Fibroblast of the aortic adventitia (primary cell): ENCODE results near the gene ADIPOR2. TPM values are rescaled to one million over a fixed set of nuclear protein-coding genes. Genes with fewer than 3 reads are reported as not detected.

Experiments used
- DNase-seq: peaks from one replicate; pipeline ENCODE4 v3.0.0-alpha.2; 2010; ENCODE audit warnings: low read depth
- H3K4me3 ChIP-seq: 2 replicates; pipeline ENCODE4 v1.5.1; 2011; ENCODE audit warnings: low read depth, mild to moderate bottlenecking, control low read depth, low read length, moderate library complexity
- total RNA-seq: library from RNA; depleted of rRNA; stranded (reverse); fragments of >200 nt; gene quantifications from 2 replicates; pipeline ENCODE4 v1.2.3, GENCODE V29; 2012; ENCODE audit warnings: low replicate concordance
- TF ChIP-seq, protein P1 (sequence below): IDR thresholded peaks from 2 replicates; pipeline ENCODE4 v1.5.1; 2011; ENCODE audit warnings: mild to moderate bottlenecking, low read length, control low read depth, inconsistent platforms; ENCODE audit not compliant: insufficient read depth

The ADIPOR2 gene
- total RNA-seq, 1 donor = 26.0 TPM

DNA sequence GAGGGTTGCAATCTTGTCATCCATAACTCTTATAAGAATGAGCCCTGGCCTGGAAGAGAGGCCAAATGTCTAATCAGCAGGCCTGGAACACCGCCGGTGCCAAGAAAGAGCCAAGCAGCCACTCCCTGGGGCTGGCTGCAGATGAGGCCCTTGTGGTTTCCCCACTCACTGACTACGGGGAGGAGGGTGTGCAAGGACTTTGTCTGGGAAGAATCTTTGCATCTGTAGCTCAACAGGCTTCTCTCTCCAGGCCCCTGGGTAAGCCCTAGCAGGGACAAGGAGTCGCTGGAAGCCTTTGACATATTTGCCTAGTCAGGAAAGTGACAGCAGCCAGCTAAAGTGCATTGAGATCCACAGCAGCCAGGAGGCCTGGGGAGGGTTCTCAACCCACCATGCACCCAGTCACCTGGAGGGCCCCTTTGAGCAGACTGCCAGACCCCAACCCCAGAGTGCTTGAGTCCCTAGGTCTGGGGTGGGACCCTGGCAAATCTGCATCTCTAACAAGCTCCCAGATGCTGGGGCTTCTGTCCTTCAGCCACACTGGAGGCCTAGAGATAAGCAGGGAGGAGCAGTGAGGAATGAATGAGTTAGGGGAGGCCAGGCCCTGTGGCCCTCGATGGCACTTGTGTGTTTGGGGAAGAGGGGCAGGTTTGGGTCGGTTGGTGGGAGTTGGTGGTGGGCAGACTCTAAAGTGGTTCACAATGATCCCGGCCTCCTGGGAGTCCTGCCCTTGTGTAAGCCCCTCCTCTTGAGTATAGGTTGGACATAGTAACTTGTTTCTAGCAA lies 115.6 kb downstream of the ADIPOR2 start:
- TF ChIP-seq, protein P1, sequence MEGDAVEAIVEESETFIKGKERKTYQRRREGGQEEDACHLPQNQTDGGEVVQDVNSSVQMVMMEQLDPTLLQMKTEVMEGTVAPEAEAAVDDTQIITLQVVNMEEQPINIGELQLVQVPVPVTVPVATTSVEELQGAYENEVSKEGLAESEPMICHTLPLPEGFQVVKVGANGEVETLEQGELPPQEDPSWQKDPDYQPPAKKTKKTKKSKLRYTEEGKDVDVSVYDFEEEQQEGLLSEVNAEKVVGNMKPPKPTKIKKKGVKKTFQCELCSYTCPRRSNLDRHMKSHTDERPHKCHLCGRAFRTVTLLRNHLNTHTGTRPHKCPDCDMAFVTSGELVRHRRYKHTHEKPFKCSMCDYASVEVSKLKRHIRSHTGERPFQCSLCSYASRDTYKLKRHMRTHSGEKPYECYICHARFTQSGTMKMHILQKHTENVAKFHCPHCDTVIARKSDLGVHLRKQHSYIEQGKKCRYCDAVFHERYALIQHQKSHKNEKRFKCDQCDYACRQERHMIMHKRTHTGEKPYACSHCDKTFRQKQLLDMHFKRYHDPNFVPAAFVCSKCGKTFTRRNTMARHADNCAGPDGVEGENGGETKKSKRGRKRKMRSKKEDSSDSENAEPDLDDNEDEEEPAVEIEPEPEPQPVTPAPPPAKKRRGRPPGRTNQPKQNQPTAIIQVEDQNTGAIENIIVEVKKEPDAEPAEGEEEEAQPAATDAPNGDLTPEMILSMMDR = no peak
- DNase-seq = peak; percentile 67
- H3K4me3 ChIP-seq = no peak overlapping the region

DNA sequence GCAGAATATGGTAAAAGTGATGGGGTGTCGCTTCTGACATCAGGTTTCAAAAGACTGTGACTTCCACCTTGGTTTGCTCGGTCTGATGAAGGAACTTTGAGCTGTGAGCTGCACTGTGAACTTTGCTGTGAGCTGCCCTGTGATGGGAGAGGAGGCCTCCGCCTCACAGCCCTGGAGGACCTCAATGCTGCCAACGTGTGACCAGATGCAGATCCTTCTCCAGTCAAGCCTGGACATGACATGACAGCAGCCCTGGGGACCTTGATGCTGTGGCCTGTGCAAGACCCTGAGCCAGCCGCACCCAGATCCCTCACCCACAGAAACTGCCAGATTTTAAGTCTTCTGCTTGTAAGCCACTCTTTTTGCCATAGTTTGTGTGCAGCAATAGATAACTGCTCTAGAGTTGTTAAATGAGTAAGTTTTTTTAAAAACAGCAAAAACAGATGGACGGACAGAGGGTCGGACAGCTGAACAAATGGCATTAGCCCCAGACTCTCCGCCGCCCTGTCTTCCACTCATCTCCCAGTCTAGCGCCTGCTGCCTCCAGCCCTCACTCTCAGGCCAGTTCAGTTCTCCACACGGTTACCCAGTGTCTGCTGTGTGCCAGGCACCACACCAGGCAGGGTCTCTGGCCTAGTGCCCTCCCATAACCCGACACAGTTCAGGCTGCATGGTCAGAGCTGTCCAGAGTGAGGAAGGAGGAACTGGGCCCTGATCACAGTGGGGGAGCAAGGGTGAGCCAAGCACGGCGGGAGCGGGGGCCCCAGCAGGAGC lies 116.4 kb downstream of the ADIPOR2 start:
- no peak overlapping the region for H3K4me3 ChIP-seq
- TF ChIP-seq, protein P1 = no peak
- DNase-seq = no peak

DNA sequence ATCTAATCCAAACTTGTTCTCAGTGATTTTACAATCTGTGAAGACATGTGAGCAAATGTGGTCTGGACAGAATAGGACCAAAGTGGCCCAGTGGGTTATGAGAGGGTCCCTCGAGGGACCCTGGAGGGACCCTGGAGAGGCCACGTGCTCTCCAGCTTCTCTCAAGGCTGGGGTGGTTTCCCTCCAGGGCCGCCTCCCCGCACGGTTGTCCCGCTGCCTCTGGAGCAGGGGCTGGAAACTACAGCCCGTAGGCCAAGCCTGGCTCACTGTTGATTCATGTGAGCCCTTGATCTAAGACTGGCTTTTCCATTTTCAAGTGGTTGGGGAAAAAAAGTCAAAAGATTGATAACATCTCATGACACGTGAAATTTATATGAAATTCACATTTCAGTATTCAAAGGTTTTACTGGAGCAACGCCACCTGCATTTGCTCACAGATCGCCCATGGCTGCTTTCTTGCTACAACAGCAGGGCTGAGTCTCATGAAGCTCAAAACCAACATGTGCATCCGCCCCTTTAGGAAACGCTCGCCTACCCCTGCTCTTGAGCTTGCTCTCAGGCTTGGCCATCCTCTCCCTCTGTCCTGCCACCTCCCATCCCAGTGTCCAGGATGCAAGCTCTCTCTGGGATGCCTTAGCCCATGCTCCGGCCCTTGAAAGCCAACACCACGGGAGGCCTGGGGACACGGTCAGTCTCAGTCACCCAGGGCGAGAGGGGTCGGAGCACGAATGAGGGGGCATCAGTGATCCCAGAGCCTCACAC lies 117.3 kb downstream of the ADIPOR2 start:
- TF ChIP-seq, protein P1 = no peak
- DNase-seq = no peak
- no peak overlapping the region for H3K4me3 ChIP-seq

DNA sequence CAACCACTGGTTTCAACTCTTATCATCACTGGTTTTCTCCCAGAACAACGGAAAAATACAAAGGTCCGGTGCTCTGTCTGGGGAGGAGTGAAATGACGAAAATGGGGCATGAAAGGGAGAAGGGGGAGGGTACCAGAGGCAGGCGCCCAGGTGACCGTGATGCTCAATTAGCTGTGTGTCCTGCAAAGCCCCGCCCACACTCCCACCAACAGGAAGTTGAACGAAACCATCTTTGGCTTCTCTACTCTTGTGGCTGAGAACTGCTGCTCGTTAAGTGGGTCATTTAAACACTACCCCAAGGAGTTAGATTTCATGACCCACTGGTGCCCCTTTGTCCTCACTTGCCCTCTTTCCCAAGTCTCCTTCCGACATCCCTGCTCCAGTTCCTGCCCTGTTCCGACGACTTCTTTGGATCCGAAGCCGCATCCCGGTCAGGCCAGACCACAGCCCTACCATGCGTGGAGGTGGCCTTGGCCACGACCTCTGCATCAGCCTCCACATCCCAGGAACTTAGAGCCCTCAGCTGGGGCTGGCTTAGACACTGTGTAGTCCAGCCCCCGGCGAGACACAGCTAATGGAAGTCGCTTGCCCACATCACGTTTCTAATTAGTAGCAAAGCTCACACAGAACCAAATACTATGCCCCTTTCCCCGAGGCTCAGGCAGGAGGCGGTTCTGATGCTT lies 118.1 kb downstream of the ADIPOR2 start:
- no peak for DNase-seq
- TF ChIP-seq, protein P1 = no peak
- no peak overlapping the region for H3K4me3 ChIP-seq

DNA sequence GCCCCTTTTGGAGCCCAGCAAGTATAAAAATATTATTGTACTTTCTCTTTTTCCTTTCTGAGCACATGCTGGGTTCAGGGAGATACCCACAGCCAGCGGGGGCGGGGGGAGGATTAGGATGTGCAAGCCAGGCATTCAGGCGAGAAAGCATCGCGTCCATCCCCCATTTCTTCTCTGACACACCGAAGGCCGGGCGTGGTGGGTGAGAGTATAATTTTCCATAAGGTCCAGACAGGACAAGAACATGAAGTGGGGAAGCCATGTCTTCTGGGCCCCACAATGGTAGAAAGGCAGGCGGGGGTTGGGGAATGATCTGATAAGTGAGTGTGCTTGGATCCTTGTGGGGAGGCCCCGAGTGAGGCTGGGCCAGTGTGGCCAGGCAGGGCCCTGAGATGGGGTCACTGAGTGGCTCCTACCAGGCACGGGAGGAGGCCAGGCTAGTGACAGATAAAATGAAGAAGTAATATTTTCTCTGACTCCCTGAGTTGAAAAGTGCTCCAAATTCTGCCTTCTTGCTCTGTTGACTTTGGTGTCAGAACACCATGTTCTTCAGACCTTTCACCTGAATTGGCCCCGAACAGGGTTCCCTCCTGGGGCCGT lies 118.8 kb downstream of the ADIPOR2 start:
- TF ChIP-seq, protein P1 = no peak
- H3K4me3 ChIP-seq = no peak overlapping the region
- DNase-seq = no peak
